ENCODE data around the gene TRAK1. TPM values are rescaled to one million over a fixed set of nuclear protein-coding genes. Genes with fewer than 3 reads are reported as not detected.
"Not testable (repeated sequence)": the region's sequence is repeated elsewhere in the genome, so short reads cannot be mapped to it uniquely, and the experiment has no call there.

The TRAK1 gene
- total RNA-seq, 2 experiments from 2014 or later = 62.5 to 88.3 TPM

DNA sequence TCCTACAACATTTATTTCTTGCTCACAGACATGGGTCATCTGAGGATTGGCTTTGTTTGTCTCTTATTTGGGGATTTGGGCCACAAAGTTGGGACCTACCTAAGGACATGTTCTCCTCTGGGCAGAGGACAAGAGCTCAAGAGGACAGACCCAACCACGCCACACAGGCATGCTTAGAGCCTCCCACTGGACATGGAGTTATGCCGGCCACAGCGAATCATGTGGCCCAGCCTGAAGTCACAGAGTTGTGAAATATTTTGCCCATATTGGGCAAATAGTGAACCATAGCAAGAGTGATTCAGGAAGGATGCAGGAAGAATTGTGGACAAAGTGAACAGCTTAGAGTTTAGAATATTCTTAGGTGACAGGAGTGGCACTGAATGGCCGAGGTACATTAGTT lies 9.9 kb downstream of the TRAK1 start:
- peaks cover 16% of the 10 kb centered on the region; the same call in 1 of the 2 replicates for H3K79me2 ChIP-seq (ENCODE audit: insufficient read depth, low read depth, low read length)
- intact Hi-C loops (cut with micrococcal nuclease; ENCODE audit: unreplicated experiment) = no loop called here
- no peak overlapping the region for H3K27ac ChIP-seq (ENCODE audit: low read depth, low read length, poor library complexity, severe bottlenecking)
- no peak overlapping the region for H3K4me2 ChIP-seq (ENCODE audit: low read length)
- no peaks in the 10 kb centered on the region; the same call in 1 of the 2 replicates for H4K20me1 ChIP-seq (ENCODE audit: insufficient read depth, low read length)
- no peaks in the 10 kb centered on the region for H3K9me3 ChIP-seq (ENCODE audit: low read length)
- DNase-seq (ENCODE audit: low spot score) = no peak
- peaks cover 68% of the 10 kb centered on the region for H3K36me3 ChIP-seq (ENCODE audit: insufficient read depth, low read length)
- POLR2A ChIA-PET = no interaction called here
- no peak for TF ChIP-seq EZH2phosphoT487 (IDR thresholded peaks at IDR 0.05; ENCODE audit: borderline replicate concordance, low read depth, low read length)
- TF ChIP-seq, protein P1, sequence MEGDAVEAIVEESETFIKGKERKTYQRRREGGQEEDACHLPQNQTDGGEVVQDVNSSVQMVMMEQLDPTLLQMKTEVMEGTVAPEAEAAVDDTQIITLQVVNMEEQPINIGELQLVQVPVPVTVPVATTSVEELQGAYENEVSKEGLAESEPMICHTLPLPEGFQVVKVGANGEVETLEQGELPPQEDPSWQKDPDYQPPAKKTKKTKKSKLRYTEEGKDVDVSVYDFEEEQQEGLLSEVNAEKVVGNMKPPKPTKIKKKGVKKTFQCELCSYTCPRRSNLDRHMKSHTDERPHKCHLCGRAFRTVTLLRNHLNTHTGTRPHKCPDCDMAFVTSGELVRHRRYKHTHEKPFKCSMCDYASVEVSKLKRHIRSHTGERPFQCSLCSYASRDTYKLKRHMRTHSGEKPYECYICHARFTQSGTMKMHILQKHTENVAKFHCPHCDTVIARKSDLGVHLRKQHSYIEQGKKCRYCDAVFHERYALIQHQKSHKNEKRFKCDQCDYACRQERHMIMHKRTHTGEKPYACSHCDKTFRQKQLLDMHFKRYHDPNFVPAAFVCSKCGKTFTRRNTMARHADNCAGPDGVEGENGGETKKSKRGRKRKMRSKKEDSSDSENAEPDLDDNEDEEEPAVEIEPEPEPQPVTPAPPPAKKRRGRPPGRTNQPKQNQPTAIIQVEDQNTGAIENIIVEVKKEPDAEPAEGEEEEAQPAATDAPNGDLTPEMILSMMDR (conservative IDR thresholded peaks at IDR 0.05; ENCODE audit: low read length) = no peak
- no peak overlapping the region for H2AFZ ChIP-seq (ENCODE audit: low read length)
- peaks cover 20% of the 10 kb centered on the region for H3K4me1 ChIP-seq (ENCODE audit: insufficient read depth, low read length, poor library complexity, severe bottlenecking)
- CTCF ChIA-PET (ENCODE audit: unreplicated experiment) = no interaction called here
- H3K4me3 ChIP-seq (ENCODE audit: low read depth, low read length, poor library complexity, severe bottlenecking) = no peak overlapping the region
- BruUV-seq (replicated peaks) = no TSS peak
- H3K9me2 ChIP-seq (ENCODE audit: insufficient read depth, low read length) = no peaks in the 10 kb centered on the region

DNA sequence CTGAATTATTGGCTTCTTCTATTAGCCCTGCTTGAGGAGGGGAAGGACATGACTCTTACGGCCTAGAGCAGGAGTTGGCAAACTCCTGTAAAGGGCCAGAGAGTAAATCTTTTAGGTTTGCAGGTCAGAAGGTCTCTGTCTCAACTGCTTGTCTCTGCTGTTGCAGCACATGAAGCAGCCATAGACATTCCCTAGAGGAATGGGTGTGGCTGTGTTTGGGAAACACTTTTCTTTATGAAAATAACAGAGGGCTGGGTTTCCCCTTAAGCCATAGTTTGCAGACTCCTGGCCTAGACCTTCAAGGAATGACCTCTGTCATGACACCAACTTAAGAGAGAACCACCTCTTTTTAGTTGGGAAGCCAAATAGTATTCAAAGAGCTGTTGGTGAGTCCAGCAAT lies 10.3 kb downstream of the TRAK1 start:
- H3K4me3 ChIP-seq (ENCODE audit: low read depth, low read length, poor library complexity, severe bottlenecking) = no peak overlapping the region
- H3K79me2 ChIP-seq (ENCODE audit: insufficient read depth, low read depth, low read length) = peaks cover 17% of the 10 kb centered on the region; the same call in 1 of the 2 replicates
- peaks cover 20% of the 10 kb centered on the region for H3K4me1 ChIP-seq (ENCODE audit: insufficient read depth, low read length, poor library complexity, severe bottlenecking)
- no peaks in the 10 kb centered on the region for H3K9me2 ChIP-seq (ENCODE audit: insufficient read depth, low read length)
- H3K9me3 ChIP-seq (ENCODE audit: low read length) = no peaks in the 10 kb centered on the region
- H3K36me3 ChIP-seq (ENCODE audit: insufficient read depth, low read length) = peaks cover 67% of the 10 kb centered on the region
- H2AFZ ChIP-seq (ENCODE audit: low read length) = no peak overlapping the region
- no peak overlapping the region for H3K27ac ChIP-seq (ENCODE audit: low read depth, low read length, poor library complexity, severe bottlenecking)
- DNase-seq (ENCODE audit: low spot score) = no peak
- intact Hi-C loops (cut with micrococcal nuclease; ENCODE audit: unreplicated experiment) = no loop called here
- POLR2A ChIA-PET = interaction anchor here (0.6 to 1.1 kb wide), 2 partner anchors 25 to 45 kb away, joined by 3 to 8 read pairs; no protein-coding TSS in a partner anchor
- TF ChIP-seq, protein P1 (conservative IDR thresholded peaks at IDR 0.05; ENCODE audit: low read length) = no peak
- no peak for TF ChIP-seq EZH2phosphoT487 (IDR thresholded peaks at IDR 0.05; ENCODE audit: borderline replicate concordance, low read depth, low read length)
- H4K20me1 ChIP-seq (ENCODE audit: insufficient read depth, low read length) = no peaks in the 10 kb centered on the region; the same call in 1 of the 2 replicates
- no TSS peak for BruUV-seq (replicated peaks)
- H3K4me2 ChIP-seq (ENCODE audit: low read length) = no peak overlapping the region
- CTCF ChIA-PET (ENCODE audit: unreplicated experiment) = no interaction called here

DNA sequence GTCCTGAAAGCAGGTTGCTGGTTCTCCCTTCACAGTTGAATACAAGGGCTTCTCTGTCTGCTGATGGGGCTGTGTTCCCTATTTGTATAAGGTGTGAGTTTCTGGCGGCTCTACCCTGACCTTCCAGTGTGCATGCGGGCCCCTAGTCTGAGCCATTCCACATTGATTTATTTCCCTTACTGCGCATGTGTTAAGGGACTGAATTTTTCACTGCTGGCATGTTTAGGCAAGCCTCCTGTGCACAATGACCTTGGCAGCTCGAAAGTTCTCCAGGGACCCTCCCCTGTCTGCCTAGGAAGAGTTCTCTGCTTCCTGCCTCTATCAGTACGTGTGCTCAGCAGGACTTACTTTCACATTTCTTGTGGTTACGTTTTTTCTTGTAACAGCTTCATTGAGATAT lies 11.4 kb downstream of the TRAK1 start:
- POLR2A ChIA-PET = interaction anchor here (1.1 kb wide), 1 partner anchor 46 kb away, joined by 3 read pairs; no protein-coding TSS in a partner anchor
- Histone ChIP-seq H3K4me1 (ENCODE audit: insufficient read depth, low read length, poor library complexity, severe bottlenecking) (peaks cover 20% of the 10 kb centered on the region), H3K9me2 (ENCODE audit: insufficient read depth, low read length) (no peaks in the 10 kb centered on the region), H3K79me2 (ENCODE audit: insufficient read depth, low read depth, low read length) (peaks cover 23% of the 10 kb centered on the region), H3K4me3 (ENCODE audit: low read depth, low read length, poor library complexity, severe bottlenecking) (no peak overlapping the region), H2AFZ (ENCODE audit: low read length) (no peak overlapping the region), H4K20me1 (ENCODE audit: insufficient read depth, low read length) (no peaks in the 10 kb centered on the region), H3K4me2 (ENCODE audit: low read length) (no peak overlapping the region), H3K9me3 (ENCODE audit: low read length) (no peaks in the 10 kb centered on the region), H3K27ac (ENCODE audit: low read depth, low read length, poor library complexity, severe bottlenecking) (no peak overlapping the region), H3K36me3 (ENCODE audit: insufficient read depth, low read length) (peaks cover 70% of the 10 kb centered on the region)
- intact Hi-C loops (cut with micrococcal nuclease; ENCODE audit: unreplicated experiment) = no loop called here
- no peak for DNase-seq (ENCODE audit: low spot score)
- CTCF ChIA-PET (ENCODE audit: unreplicated experiment) = no interaction called here
- no peak for TF ChIP-seq EZH2phosphoT487 (IDR thresholded peaks at IDR 0.05; ENCODE audit: borderline replicate concordance, low read depth, low read length)
- TF ChIP-seq, protein P1 (conservative IDR thresholded peaks at IDR 0.05; ENCODE audit: low read length) = no peak
- BruUV-seq (replicated peaks) = no TSS peak

DNA sequence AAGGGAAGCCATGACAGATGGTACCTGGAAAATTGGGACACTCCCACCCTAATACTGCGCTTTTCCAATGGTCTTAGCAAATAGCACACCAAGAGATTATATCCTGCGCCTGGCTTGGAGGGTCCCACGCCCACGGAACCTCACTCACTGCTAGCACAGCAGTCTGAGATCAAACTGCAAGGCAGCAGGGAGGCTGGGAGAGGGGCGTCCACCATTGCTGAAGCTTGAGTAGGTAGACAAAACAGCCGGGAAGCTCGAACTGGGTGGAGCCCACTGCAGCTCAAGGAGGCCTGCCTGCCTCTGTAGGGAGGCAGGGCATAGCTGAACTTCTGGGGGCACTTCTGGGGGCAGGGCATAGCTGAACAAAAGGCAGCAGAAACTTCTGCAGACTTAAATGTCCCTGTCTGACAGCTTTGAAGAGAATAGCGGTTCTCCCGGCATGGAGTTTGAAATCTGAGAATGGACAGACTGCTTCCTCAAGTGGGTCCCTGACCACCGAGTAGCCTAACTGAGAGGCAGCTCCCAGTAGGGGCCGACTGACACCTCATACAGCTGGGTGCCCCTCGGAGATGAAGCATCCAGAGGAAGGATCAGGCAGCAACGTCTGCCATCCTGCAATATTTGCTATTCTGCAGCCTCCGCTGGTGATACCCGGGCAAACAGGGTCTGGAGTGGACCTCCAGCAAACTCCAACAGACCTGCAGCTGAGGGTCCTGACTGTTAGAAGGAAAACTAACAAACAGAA lies 12.9 kb downstream of the TRAK1 start:
- H3K36me3 ChIP-seq (ENCODE audit: insufficient read depth, low read length) = peaks cover 73% of the 10 kb centered on the region
- CTCF ChIA-PET (ENCODE audit: unreplicated experiment); BruUV-seq (replicated peaks); H3K9me3 ChIP-seq (ENCODE audit: low read length); H4K20me1 ChIP-seq (ENCODE audit: insufficient read depth, low read length); H3K4me3 ChIP-seq (ENCODE audit: low read depth, low read length, poor library complexity, severe bottlenecking); H2AFZ ChIP-seq (ENCODE audit: low read length); H3K4me2 ChIP-seq (ENCODE audit: low read length); DNase-seq (ENCODE audit: low spot score); H3K27ac ChIP-seq (ENCODE audit: low read depth, low read length, poor library complexity, severe bottlenecking); H3K9me2 ChIP-seq (ENCODE audit: insufficient read depth, low read length); H3K4me1 ChIP-seq (ENCODE audit: insufficient read depth, low read length, poor library complexity, severe bottlenecking); intact Hi-C loops (cut with micrococcal nuclease; ENCODE audit: unreplicated experiment): not testable (repeated sequence)
- peaks cover 23% of the 10 kb centered on the region for H3K79me2 ChIP-seq (ENCODE audit: insufficient read depth, low read depth, low read length)
- POLR2A ChIA-PET = interaction anchor here (1.0 kb wide), 1 partner anchor 10 kb away, joined by 6 read pairs; no protein-coding TSS in a partner anchor

Measured in OCI-LY7 (cell line).